ENCODE results near the gene NECTIN3.

- TF ChIP-seq CTCF (conservative IDR thresholded peaks at IDR 0.05; ENCODE audit: low read length): no peak
- TF ChIP-seq EZH2phosphoT487 (IDR thresholded peaks at IDR 0.05; ENCODE audit: borderline replicate concordance, low read depth, low read length): no peak
Observed at GRCh38 chr3:111107662-111108035, 36.0 kb downstream of the NECTIN3 start.
